KMS-11 (cell line): ENCODE measurements around the gene LTB4R2.

Experiments
- H2AFZ ChIP-seq: fragments of 200-600 bp; sonication (generic); 2 replicates; pipeline ENCODE4 v1.6.1; 2016; ENCODE audit warnings: antibody characterized with exemption, mixed run types, low read depth
- H3K27ac ChIP-seq: fragments of 200-600 bp; sonication (generic); 2 replicates; pipeline ENCODE4 v1.6.1; 2016; ENCODE audit warnings: mild to moderate bottlenecking, mixed run types
- H3K27me3 ChIP-seq: fragments of 200-600 bp; sonication (generic); 2 replicates; pipeline ENCODE4 v1.6.1; 2017; ENCODE audit warnings: mild to moderate bottlenecking, low read depth, mixed run types, moderate library complexity; ENCODE audit not compliant: insufficient read depth
- H3K36me3 ChIP-seq: fragments of 200-600 bp; sonication (generic); 2 replicates; pipeline ENCODE4 v1.6.1; 2017; ENCODE audit warnings: mild to moderate bottlenecking, mixed run types; ENCODE audit not compliant: insufficient read depth
- H3K4me1 ChIP-seq: fragments of 200-600 bp; sonication (generic); 2 replicates; pipeline ENCODE4 v1.6.1; 2016; ENCODE audit warnings: mild to moderate bottlenecking, low read depth, mixed run types; ENCODE audit not compliant: poor library complexity, severe bottlenecking
- H3K4me2 ChIP-seq: fragments of 200-600 bp; sonication (generic); 2 replicates; pipeline ENCODE4 v1.7.0; 2016; ENCODE audit warnings: mild to moderate bottlenecking, mixed run types
- H3K4me3 ChIP-seq: fragments of 200-600 bp; sonication (generic); IDR thresholded peaks from 2 replicates; pipeline ENCODE4 v1.6.1; 2017; ENCODE audit warnings: low read depth, low read length, mixed read lengths; ENCODE audit not compliant: insufficient read depth
- H3K79me2 ChIP-seq: fragments of 200-600 bp; sonication (generic); 2 replicates; pipeline ENCODE4 v1.6.1; 2016; ENCODE audit warnings: low read depth, mixed run types; ENCODE audit not compliant: insufficient read depth
- H3K9ac ChIP-seq: fragments of 200-600 bp; sonication (generic); 2 replicates; pipeline ENCODE4 v1.6.1; 2016; ENCODE audit warnings: mild to moderate bottlenecking, mixed run types
- H4K20me1 ChIP-seq: fragments of 200-600 bp; sonication (generic); 2 replicates; pipeline ENCODE4 v1.6.1; 2016; ENCODE audit warnings: mild to moderate bottlenecking, mixed run types; ENCODE audit not compliant: insufficient read depth
- TF ChIP-seq, protein P1 (sequence below): fragments of 200-600 bp; sonication (generic); conservative IDR thresholded peaks from 2 replicates; pipeline ENCODE4 v1.6.1; 2017; ENCODE audit warnings: low read depth, mild to moderate bottlenecking, antibody characterized with exemption, low read length, moderate library complexity, mixed read lengths

The LTB4R2 gene

GRCh38 chr14:24282736-24283135, 27.2 kb upstream of the LTB4R2 start:
- no peak overlapping the region for H3K4me3 ChIP-seq
- TF ChIP-seq, protein P1, sequence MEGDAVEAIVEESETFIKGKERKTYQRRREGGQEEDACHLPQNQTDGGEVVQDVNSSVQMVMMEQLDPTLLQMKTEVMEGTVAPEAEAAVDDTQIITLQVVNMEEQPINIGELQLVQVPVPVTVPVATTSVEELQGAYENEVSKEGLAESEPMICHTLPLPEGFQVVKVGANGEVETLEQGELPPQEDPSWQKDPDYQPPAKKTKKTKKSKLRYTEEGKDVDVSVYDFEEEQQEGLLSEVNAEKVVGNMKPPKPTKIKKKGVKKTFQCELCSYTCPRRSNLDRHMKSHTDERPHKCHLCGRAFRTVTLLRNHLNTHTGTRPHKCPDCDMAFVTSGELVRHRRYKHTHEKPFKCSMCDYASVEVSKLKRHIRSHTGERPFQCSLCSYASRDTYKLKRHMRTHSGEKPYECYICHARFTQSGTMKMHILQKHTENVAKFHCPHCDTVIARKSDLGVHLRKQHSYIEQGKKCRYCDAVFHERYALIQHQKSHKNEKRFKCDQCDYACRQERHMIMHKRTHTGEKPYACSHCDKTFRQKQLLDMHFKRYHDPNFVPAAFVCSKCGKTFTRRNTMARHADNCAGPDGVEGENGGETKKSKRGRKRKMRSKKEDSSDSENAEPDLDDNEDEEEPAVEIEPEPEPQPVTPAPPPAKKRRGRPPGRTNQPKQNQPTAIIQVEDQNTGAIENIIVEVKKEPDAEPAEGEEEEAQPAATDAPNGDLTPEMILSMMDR, result no peak
- no peak overlapping the region for H3K4me2 ChIP-seq
- H3K9ac ChIP-seq, result no peak overlapping the region
- H4K20me1 ChIP-seq, result no peaks in the 10 kb centered on the region
- no peaks in the 10 kb centered on the region for H3K79me2 ChIP-seq
- no peak overlapping the region for H2AFZ ChIP-seq
- H3K4me1 ChIP-seq, result peaks cover 7% of the 10 kb centered on the region
- no peaks in the 10 kb centered on the region for H3K36me3 ChIP-seq
- H3K27ac ChIP-seq, result no peak overlapping the region
- no peaks in the 10 kb centered on the region for H3K27me3 ChIP-seq

- Histone ChIP-seq H4K20me1 (no peaks in the 10 kb centered on the region), H3K27me3 (no peaks in the 10 kb centered on the region), H3K79me2 (no peaks in the 10 kb centered on the region), H3K27ac (no peak overlapping the region), H3K4me3 (no peak overlapping the region), H3K4me1 (peaks cover 5% of the 10 kb centered on the region), H3K4me2 (no peak overlapping the region), H2AFZ (no peak overlapping the region), H3K9ac (no peak overlapping the region), H3K36me3 (no peaks in the 10 kb centered on the region)
- TF ChIP-seq, protein P1, result no peak
Observed at GRCh38 chr14:24283796-24284460, 26.0 kb upstream of the LTB4R2 start.

DNA sequence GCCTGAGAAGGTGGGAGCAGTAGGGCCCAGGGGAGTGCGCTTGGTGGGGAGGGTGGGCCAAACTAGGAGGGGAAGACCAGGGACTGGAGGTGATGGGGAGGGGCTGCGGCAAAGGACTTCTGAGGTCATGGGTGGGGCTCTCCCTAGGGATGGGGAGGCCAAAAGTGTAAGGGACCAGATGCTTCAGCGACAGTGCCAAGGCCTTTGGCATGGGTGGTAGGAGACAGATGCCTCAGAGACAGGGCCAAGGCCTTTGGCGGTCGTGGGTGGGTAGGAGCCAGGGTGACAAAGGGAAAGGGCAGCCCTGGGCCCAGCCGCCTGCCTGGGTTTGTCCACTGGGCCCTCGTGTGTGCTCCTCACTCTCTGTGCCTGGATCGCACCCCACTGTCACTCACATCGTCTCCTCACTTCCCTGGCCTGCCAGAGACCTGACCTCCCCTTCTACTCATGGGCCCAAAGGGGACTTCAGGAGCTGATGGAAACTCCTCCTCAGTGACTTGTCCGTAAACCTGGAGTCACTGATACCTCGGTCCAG, 25.4 kb upstream of the LTB4R2 start:
- TF ChIP-seq, protein P1, result no peak
- H3K4me1 ChIP-seq, result no peaks in the 10 kb centered on the region
- H3K36me3 ChIP-seq, result no peaks in the 10 kb centered on the region
- no peak overlapping the region for H3K4me2 ChIP-seq
- no peaks in the 10 kb centered on the region for H3K79me2 ChIP-seq
- no peak overlapping the region for H2AFZ ChIP-seq
- H3K9ac ChIP-seq, result no peak overlapping the region
- H3K27ac ChIP-seq, result no peak overlapping the region
- no peak overlapping the region for H3K4me3 ChIP-seq
- no peaks in the 10 kb centered on the region for H3K27me3 ChIP-seq
- no peaks in the 10 kb centered on the region for H4K20me1 ChIP-seq

- Histone ChIP-seq H3K79me2 (no peaks in the 10 kb centered on the region), H4K20me1 (no peaks in the 10 kb centered on the region), H3K9ac (no peak overlapping the region), H3K27me3 (no peaks in the 10 kb centered on the region), H2AFZ (no peak overlapping the region), H3K4me2 (no peak overlapping the region), H3K4me1 (no peaks in the 10 kb centered on the region), H3K36me3 (no peaks in the 10 kb centered on the region), H3K4me3 (no peak overlapping the region), H3K27ac (no peak overlapping the region)
- TF ChIP-seq, protein P1, result no peak
Observed at GRCh38 chr14:24285351-24285750, 24.6 kb upstream of the LTB4R2 start.
